VCaP (cell line): ENCODE data around the gene WASF3.

Source experiments
- H3K27ac ChIP-seq: fragments of 450-650 bp; 2 replicates; pipeline ENCODE4 v1.5.1; 2017
- CTCF ChIP-seq: fragments of 450-650 bp; conservative IDR thresholded peaks from 2 replicates; pipeline ENCODE4 v1.5.1; 2017; ENCODE audit warnings: mild to moderate bottlenecking, moderate library complexity

Gene WASF3

GRCh38 chr13:26656919-26657318, 99.4 kb downstream of the WASF3 start:
- peak; percentile 74 for TF ChIP-seq CTCF
- peak overlapping the region; percentile 100 for H3K27ac ChIP-seq

GRCh38 chr13:26658448-26659385, 101.2 kb downstream of the WASF3 start:
- no peak for TF ChIP-seq CTCF
- H3K27ac ChIP-seq: peak overlapping the region; percentile 100

GRCh38 chr13:26660185-26660584, 102.7 kb downstream of the WASF3 start:
- H3K27ac ChIP-seq: peak overlapping the region; percentile 100
- no peak for TF ChIP-seq CTCF

- TF ChIP-seq CTCF: no peak
- H3K27ac ChIP-seq: peak overlapping the region; percentile 100
These were observed 103.3 kb downstream of the WASF3 start for GRCh38 chr13:26660766-26661165.

- peak overlapping the region; percentile 100 for H3K27ac ChIP-seq
- TF ChIP-seq CTCF: no peak
These were observed 106.3 kb downstream of the WASF3 start for GRCh38 chr13:26663791-26664190.

- H3K27ac ChIP-seq: peak overlapping the region; percentile 100
- no peak for TF ChIP-seq CTCF
These were observed 106.8 kb downstream of the WASF3 start for GRCh38 chr13:26664286-26664685.

- H3K27ac ChIP-seq: peak overlapping the region; percentile 100
- no peak for TF ChIP-seq CTCF
These were observed 107.4 kb downstream of the WASF3 start for GRCh38 chr13:26664876-26665275.
